HepG2 (cell line): ENCODE results near the gene RAMP3. TPM values are rescaled to one million over a fixed set of nuclear protein-coding genes. Genes with fewer than 3 reads are reported as not detected.

Experiments
- ARID5B ChIP-seq: IDR thresholded peaks from 2 replicates; pipeline ENCODE4 v1.4.0; 2020; ENCODE audit warnings: mild to moderate bottlenecking, missing genetic modification reagents
- DMAP1 ChIP-seq: IDR thresholded peaks from 2 replicates; pipeline ENCODE4 v1.6.1; 2016
- DNMT1 ChIP-seq: sonication (generic); formaldehyde crosslinking; IDR thresholded peaks from 2 replicates; pipeline ENCODE4 v1.5.1; 2020; ENCODE audit warnings: mild to moderate bottlenecking, missing genetic modification reagents
- JUNB ChIP-seq: sonication (generic); formaldehyde crosslinking; IDR thresholded peaks from 2 replicates; pipeline ENCODE4 v1.8.0; 2022; ENCODE audit warnings: missing genetic modification reagents, mild to moderate bottlenecking, borderline replicate concordance
- KLF15 ChIP-seq: sonication (generic); formaldehyde crosslinking; IDR thresholded peaks from 2 replicates; pipeline ENCODE4 v1.8.1; 2023; ENCODE audit warnings: borderline replicate concordance, mild to moderate bottlenecking, inconsistent platforms, missing genetic modification reagents, mixed read lengths
- ONECUT2 ChIP-seq: sonication (generic); formaldehyde crosslinking; IDR thresholded peaks from 2 replicates; pipeline ENCODE4 v1.4.0; 2020; ENCODE audit warnings: missing genetic modification reagents
- PREB ChIP-seq: sonication (generic); formaldehyde crosslinking; IDR thresholded peaks from 2 replicates; pipeline ENCODE4 v1.4.0; 2020; ENCODE audit warnings: missing genetic modification reagents
- RXRB ChIP-seq: IDR thresholded peaks from 2 replicates; pipeline ENCODE4 v1.6.1; 2016; ENCODE audit warnings: borderline replicate concordance, missing genetic modification reagents, missing compliant biosample characterization
- SKI ChIP-seq: fragments of 450-650 bp; IDR thresholded peaks from one replicate; pipeline ENCODE4 v1.6.1; 2018; ENCODE audit warnings: mild to moderate bottlenecking; ENCODE audit not compliant: partially characterized antibody
- STAG1 ChIP-seq: sonication (generic); formaldehyde crosslinking; IDR thresholded peaks from 2 replicates; pipeline ENCODE4 v1.4.0; 2020; ENCODE audit warnings: missing genetic modification reagents
- YEATS2 ChIP-seq: sonication (generic); formaldehyde crosslinking; IDR thresholded peaks from 2 replicates; pipeline ENCODE4 v1.4.0; 2020; ENCODE audit warnings: missing genetic modification reagents, borderline replicate concordance
- ZFX ChIP-seq: sonication (generic); formaldehyde crosslinking; IDR thresholded peaks from 2 replicates; pipeline ENCODE4 v1.4.0; 2020; ENCODE audit warnings: mild to moderate bottlenecking, low read depth, missing genetic modification reagents, moderate library complexity
- ZNF224 ChIP-seq: sonication (generic); formaldehyde crosslinking; IDR thresholded peaks from 2 replicates; pipeline ENCODE4 v1.5.0; 2020; ENCODE audit warnings: mild to moderate bottlenecking, missing genetic modification reagents
- ZNF230 ChIP-seq: sonication (generic); formaldehyde crosslinking; IDR thresholded peaks from 2 replicates; pipeline ENCODE4 v1.4.0; 2020; ENCODE audit warnings: mild to moderate bottlenecking, missing genetic modification reagents
- ZNF326 ChIP-seq: sonication (generic); formaldehyde crosslinking; IDR thresholded peaks from 2 replicates; pipeline ENCODE4 v1.4.0; 2020; ENCODE audit warnings: missing genetic modification reagents, borderline replicate concordance
- ZNF652 ChIP-seq: IDR thresholded peaks from 2 replicates; pipeline ENCODE4 v1.6.1; 2016; ENCODE audit warnings: low read depth, borderline replicate concordance
- ZNF879 ChIP-seq: sonication (generic); formaldehyde crosslinking; IDR thresholded peaks from 2 replicates; pipeline ENCODE4 v1.8.1; 2023; ENCODE audit warnings: missing genetic modification reagents
- ZSCAN22 ChIP-seq: sonication (generic); formaldehyde crosslinking; IDR thresholded peaks from 2 replicates; pipeline ENCODE4 v1.4.0; 2020; ENCODE audit warnings: mild to moderate bottlenecking, missing genetic modification reagents
- polyA plus RNA-seq, 8 experiments: library from polyadenylated mRNA; depleted of rRNA in 3 of 8; stranded (reverse) in 7 of 8; unstranded in 1 of 8; fragments of >200 nt; fragmentation: Illumina TruSeq in 4 of 8; extraction: Trizol in 4 of 8; gene quantifications; 2 replicates each; pipeline versions ENCODE4 v1.2.1 to v1.2.3, GENCODE V29; 2011 to 2016; ENCODE audit warnings: low read depth in 4 of 8, missing spikeins in 1 of 8, mixed read lengths in 1 of 8; ENCODE audit not compliant: insufficient read depth in 1 of 8
- total RNA-seq, 5 experiments: library from RNA; depleted of rRNA; stranded (reverse); fragments of >200 nt; fragmentation: Illumina TruSeq; extraction: Trizol; gene quantifications; 2 replicates each; pipeline ENCODE4 v1.2.3, GENCODE V29; 2016; ENCODE audit warnings: low read depth in 1 of 5
- TF ChIP-seq, protein P1 (sequence below): IDR thresholded peaks from 2 replicates; pipeline ENCODE4 v1.6.1; 2016; ENCODE audit warnings: low read depth, control low read depth
- TF ChIP-seq, protein P2 (sequence below): sonication (generic); formaldehyde crosslinking; IDR thresholded peaks from 2 replicates; pipeline ENCODE4 v1.4.0; 2020; ENCODE audit warnings: missing genetic modification reagents
- TF ChIP-seq, protein P3 (sequence below): sonication (generic); formaldehyde crosslinking; IDR thresholded peaks from 2 replicates; pipeline ENCODE4 v1.5.0; 2020; ENCODE audit warnings: missing genetic modification reagents

Gene RAMP3
- total and polyA plus RNA-seq, 2 of the 13 experiments (the other 11 are each of a cell fraction or from before 2014, with no cell fraction given): not detected

DNA sequence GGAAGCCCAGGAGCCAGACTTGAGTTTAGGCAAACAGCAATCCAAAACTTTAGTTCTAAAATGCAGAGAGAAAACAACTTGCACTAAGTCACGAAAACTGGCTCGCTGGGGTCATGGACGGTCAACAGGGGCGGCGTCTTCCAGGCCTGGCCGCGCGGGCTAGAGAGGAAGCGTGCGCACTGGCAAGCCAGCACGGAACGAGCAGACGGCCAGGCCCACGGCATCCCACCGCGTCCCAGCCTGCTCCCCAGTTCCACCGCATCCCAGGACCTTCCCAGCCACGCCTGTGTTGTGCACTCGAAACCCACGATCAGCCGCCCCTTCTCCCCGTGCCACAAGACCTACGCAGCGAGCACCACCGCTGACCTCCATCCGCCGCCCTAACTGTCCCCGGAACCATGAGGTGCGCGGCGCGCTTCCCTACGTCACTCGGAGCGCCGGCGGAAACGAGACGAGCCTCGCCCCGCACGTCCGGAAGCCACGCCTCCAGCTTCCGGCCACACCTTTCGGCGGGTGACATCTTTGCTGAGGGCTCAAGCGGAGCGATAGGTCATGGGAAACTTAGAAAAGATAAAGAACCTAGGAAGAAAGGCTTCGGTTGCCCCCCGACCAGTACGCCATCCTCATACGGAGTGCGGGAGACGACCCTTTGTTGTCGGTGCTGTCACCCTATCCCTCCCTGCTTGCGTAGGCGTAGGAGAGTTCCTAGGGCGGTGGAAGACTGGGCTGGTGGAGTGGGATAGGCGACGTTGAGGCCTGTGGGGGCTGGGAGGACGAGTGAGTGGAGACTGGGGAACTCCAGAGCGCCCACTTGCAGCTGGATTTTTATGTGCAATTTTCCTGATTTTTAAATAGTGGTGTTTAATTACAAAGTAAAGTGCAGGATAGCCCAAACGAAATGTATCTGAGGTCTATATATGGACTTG, 46.0 kb upstream of the RAMP3 start, which contains the start of gene TBRG4 (continued):
- TF ChIP-seq JUNB (peak; percentile 32; the same call in 1 of the 2 replicates), ZNF224 (peak; percentile 88; the same call in 1 of the 2 replicates), ARID5B (CRISPR knock-in tag) (peak; percentile 48), DMAP1 (peak; percentile 100), DNMT1 (CRISPR knock-in tag) (0 out of 2 replicates have a peak, but pooled peaks have one; percentile 84), SKI (peak; percentile 38), STAG1 (CRISPR knock-in tag) (peak; percentile 26), YEATS2 (peak; percentile 98), ONECUT2 (CRISPR knock-in tag) (no peak), ZNF652 (CRISPR knock-in tag) (no peak), RXRB (CRISPR knock-in tag) (peak; percentile 77), ZNF230 (CRISPR knock-in tag) (peak; percentile 87), ZNF879 (CRISPR knock-in tag) (no peak), KLF15 (CRISPR knock-in tag) (peak; percentile 75; the same call in 1 of the 2 replicates), PREB (CRISPR knock-in tag) (0 out of 2 replicates have a peak, but pooled peaks have one; percentile 58), ZSCAN22 (CRISPR knock-in tag) (0 out of 2 replicates have a peak, but pooled peaks have one; percentile 44), ZFX (CRISPR knock-in tag) (peak; percentile 99), ZNF326 (CRISPR knock-in tag) (no peak)
- TF ChIP-seq, protein P1, sequence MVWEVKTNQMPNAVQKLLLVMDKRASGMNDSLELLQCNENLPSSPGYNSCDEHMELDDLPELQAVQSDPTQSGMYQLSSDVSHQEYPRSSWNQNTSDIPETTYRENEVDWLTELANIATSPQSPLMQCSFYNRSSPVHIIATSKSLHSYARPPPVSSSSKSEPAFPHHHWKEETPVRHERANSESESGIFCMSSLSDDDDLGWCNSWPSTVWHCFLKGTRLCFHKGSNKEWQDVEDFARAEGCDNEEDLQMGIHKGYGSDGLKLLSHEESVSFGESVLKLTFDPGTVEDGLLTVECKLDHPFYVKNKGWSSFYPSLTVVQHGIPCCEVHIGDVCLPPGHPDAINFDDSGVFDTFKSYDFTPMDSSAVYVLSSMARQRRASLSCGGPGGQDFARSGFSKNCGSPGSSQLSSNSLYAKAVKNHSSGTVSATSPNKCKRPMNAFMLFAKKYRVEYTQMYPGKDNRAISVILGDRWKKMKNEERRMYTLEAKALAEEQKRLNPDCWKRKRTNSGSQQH (CRISPR knock-in tag): peak; percentile 94
- TF ChIP-seq, protein P2, sequence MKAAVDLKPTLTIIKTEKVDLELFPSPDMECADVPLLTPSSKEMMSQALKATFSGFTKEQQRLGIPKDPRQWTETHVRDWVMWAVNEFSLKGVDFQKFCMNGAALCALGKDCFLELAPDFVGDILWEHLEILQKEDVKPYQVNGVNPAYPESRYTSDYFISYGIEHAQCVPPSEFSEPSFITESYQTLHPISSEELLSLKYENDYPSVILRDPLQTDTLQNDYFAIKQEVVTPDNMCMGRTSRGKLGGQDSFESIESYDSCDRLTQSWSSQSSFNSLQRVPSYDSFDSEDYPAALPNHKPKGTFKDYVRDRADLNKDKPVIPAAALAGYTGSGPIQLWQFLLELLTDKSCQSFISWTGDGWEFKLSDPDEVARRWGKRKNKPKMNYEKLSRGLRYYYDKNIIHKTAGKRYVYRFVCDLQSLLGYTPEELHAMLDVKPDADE (CRISPR knock-in tag): peak; percentile 51; the same call in 1 of the 2 replicates
- TF ChIP-seq, protein P3, sequence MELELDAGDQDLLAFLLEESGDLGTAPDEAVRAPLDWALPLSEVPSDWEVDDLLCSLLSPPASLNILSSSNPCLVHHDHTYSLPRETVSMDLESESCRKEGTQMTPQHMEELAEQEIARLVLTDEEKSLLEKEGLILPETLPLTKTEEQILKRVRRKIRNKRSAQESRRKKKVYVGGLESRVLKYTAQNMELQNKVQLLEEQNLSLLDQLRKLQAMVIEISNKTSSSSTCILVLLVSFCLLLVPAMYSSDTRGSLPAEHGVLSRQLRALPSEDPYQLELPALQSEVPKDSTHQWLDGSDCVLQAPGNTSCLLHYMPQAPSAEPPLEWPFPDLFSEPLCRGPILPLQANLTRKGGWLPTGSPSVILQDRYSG (CRISPR knock-in tag): 0 out of 2 replicates have a peak, but pooled peaks have one; percentile 67
